ENCODE measurements around the gene CPM.

CPM gene

GRCh38 chr12:68903511-68903910 is 29.5 kb downstream of the CPM start:
- no peak for DNase-seq

DNA sequence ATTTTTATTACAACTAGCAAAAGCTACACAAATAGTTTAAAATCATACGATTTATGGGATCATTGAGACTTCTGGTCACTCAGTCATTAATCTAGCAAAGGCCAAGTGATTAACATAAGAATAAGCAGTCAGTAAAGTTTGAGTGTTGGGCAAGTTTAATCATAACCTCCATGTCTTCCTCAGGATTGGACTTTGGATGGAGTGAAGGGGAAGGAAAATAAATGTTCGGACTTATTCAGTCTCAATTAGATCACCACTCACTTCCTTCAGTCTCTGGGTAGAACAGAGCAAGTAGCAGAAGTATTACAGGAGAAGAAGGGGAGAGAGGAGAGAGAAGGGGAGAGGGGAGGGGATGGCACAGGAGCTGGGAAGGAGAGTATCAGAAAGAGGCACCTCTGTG is 31.4 kb downstream of the CPM start:
- no peak for DNase-seq

- DNase-seq, result no peak
These were observed 31.8 kb downstream of the CPM start for GRCh38 chr12:68901145-68901544.

GRCh38 chr12:68900241-68900640 is 32.7 kb downstream of the CPM start:
- no peak for DNase-seq

- no peak for DNase-seq
These were observed 33.7 kb downstream of the CPM start for GRCh38 chr12:68899251-68899771.

DNA sequence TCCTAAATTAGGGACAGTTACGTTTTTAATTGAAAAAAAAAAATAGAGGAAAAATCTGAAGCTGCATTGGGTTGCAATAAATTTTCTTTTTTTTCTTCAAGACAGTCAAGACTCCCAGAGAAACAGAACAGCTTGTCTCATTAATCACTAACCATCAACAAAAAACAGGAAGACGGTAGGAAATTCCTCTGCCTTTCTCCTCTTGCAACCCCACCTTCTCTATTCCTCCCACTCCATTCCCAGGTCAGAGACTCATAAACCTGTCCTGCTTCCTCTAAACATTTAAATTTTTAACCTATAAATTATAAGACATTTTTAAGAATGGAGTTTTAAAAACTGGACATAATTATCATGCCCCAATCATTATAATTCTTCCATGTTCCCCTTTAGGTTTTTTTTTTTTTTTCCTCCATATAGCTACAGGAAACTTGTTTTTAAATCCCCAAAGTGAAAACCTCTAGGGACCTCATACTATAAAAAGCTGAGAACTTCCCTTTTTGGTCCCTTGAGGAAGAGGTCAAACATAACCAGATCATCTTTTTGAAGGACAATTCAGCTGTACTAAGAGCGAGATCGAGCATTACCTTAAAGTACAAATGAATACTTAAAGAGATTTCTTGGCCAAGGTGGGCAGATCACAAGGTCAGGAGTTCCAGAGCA is 36.0 kb downstream of the CPM start:
- no peak for DNase-seq

DNA sequence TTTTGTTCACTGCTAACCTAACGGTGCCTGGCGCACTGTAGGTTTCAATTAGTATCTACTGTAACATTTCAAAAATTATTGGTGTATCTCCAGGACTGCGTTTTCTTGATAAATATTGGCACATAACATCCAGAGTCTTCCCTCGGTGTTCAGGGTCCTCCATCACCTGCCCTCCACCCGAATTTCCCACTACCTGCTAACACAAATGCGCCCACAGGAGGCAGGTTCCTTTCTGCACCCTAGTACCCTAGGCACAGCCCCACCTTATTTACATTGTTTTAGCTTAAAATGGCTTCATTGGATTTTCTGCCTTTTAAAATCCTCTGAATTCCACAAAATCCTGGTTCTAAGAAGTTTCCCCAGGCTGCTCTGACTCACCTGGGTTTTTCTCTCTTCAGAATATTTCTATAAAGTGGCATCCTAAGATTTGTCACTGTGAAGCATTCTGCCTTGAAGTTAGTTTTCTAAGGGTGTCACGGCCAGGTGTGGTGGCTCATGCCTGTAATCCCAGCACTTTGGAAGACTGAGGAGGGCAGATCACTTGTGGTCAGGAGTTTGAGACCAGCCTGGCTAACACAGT is 38.6 kb downstream of the CPM start:
- no peak for DNase-seq

- no peak for DNase-seq
These were observed 39.2 kb downstream of the CPM start for GRCh38 chr12:68893741-68894140.

GRCh38 chr12:68893201-68893600 is 39.8 kb downstream of the CPM start:
- DNase-seq, result no peak

GRCh38 chr12:68891141-68891540 is 41.8 kb downstream of the CPM start:
- DNase-seq, result no peak

DNA sequence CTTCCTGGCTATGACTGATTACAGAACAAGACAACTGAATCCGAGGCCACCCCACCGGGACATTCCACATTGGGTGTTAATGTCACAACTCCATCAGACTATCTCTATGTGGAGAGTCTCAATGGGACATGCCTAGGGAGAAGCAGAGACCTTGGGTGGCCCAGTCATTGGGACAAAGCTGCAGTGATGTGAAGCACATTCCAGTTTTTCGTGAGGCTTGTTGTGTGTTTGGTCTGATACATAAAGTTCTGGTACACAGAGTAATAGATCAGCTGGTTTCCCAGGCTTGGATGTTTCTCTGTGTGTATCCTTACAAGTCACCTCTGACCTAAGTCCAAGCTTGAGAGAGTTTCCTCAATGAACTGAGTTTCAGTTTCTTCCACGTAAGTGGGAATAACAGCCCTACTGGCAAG is 42.3 kb downstream of the CPM start:
- DNase-seq, result no peak

DNA sequence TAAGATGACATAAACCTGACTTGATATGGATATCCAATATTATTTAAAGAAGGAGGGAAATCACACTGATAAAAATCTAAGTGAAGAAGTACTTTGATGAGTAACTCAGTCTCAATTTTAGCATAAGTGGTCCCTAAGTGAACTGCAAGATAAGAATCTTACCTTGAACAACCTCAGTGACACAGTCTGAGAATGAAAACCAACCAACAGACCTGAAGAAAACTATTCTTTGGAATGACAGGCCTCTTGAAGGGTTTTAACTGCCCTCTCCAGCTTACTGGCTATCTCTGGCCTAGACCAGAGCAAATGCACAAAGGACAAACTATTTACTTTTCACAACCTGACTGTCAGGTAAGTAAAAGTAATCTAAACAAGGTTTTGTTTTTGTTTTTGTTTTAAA is 44.7 kb downstream of the CPM start:
- no peak for DNase-seq

DNA sequence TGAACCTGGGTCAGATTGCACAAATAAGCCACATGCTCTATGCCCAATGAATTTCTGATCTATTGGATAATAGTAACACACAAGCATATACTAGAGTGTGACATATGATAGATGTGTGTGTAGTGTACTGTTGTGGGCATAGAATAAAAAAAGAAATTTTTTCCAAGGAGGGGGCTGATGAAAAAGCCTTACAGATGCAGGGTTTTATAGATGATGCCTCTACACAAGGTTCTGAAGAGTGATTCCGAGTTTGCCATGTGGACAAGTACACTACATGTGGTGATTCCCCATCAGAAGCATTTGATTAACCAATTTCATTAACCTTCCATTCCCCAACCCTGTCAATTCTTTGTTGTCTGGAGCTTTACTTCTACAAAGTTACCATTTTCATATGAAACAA is 45.3 kb downstream of the CPM start:
- DNase-seq, result no peak

DNA sequence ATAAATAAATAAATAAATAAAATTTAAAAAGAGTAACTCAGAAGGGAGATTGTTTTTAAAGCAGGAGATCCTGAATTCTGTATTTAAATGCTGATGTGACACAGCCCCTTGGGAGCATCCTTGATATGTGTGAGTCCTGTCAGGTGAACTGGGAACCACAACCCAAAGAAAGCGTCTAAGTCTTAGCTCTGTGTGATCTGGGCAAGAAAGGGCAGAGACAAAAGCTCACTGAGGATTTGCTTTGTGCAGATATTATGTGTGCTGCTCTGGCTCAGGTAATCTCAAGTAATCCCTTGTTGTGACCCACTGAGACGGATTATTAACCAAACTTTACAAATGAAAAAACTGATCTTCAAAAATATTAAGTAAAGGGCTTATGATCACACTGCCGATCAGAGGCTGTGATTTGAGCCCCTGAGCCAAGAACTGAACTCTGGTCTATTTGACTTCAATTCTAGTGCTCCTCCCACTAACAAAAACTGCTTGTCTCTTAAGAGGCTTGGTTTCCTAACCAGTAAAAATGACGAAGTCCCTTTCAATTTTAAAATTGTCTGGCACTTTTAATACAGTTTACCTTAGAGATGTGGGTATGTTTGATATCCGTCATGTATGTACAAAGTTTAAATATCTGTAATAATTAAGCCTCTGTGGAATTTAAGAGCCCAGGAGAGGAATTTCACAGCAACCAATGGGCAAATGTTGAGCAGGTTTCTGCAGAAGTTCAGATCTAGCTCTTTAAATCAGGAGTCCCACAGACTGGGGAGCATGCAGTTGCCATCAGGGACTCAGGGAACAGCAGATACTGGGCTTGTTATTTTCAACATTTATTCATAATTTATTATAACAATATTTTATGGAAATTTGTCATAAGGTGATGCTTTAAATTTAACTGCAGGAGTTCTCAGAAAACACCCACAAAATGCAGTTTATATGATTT is 46.1 kb downstream of the CPM start:
- no peak for DNase-seq

GRCh38 chr12:68885381-68885780 is 47.6 kb downstream of the CPM start:
- no peak for DNase-seq

- DNase-seq, result no peak
These were observed 48.7 kb downstream of the CPM start for GRCh38 chr12:68884251-68884650.

GRCh38 chr12:68883151-68883550 is 49.8 kb downstream of the CPM start:
- no peak for DNase-seq

GRCh38 chr12:68882251-68882964 is 50.6 kb downstream of the CPM start:
- no peak for DNase-seq

- no peak for DNase-seq
These were observed 52.2 kb downstream of the CPM start for GRCh38 chr12:68880660-68881325.

GRCh38 chr12:68878846-68879245 is 54.1 kb downstream of the CPM start:
- DNase-seq, result no peak

- no peak for DNase-seq
These were observed 54.7 kb downstream of the CPM start for GRCh38 chr12:68878283-68878682.

DNA sequence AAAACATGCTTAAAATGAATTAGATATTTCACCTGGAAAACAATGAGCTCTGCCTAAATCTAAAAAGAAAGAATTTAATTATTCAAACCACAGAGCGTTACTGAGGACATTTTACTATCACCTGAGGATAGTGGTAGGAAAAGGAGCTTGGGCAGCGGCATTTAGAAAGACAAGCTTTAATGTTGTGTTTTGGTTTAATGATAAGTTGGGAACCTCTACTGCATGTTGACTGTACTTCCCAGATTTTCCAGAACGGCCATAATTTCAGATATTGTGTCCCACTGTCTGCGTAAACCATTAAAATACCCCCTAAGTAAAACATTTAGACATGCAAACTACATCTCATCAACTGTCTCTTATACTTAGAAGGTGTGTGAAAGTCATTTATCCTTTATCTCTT is 55.4 kb downstream of the CPM start:
- DNase-seq, result no peak

GRCh38 chr12:68876461-68876860 is 56.5 kb downstream of the CPM start:
- no peak for DNase-seq

Measured in NCI-H1417 (cell line).